ENCODE data around the gene CHRNA4.

Gene CHRNA4

GRCh38 chr20:63368151-63368550, 7.0 kb upstream of the CHRNA4 start:
- no peak overlapping the region for H3K27ac ChIP-seq (ENCODE audit: low read depth, low read length)
- no peak overlapping the region for H3K4me3 ChIP-seq (ENCODE audit: low read depth in 1 of 2, low read length in 2 of 2)
- no peaks in the 10 kb centered on the region for H3K9me3 ChIP-seq (ENCODE audit: control insufficient read depth in 1 of 2, low read length in 2 of 2)
- H3K27me3 ChIP-seq (ENCODE audit: control insufficient read depth in 1 of 2, insufficient read depth in 2 of 2, low read length in 2 of 2), result peaks cover 0 to 5% of the 10 kb centered on the region in 2 donors
- no peaks in the 10 kb centered on the region for H3K4me1 ChIP-seq (ENCODE audit: control insufficient read depth in 1 of 2, insufficient read depth in 2 of 2, low read length in 2 of 2)
- no peak overlapping the region for H3K9ac ChIP-seq (ENCODE audit: low read depth in 1 of 2, low read length in 2 of 2)
- no peaks in the 10 kb centered on the region for H3K36me3 ChIP-seq (ENCODE audit: control insufficient read depth in 1 of 2, insufficient read depth in 2 of 2, low read length in 2 of 2)

GRCh38 chr20:63367446-63368055, 6.4 kb upstream of the CHRNA4 start:
- no peak overlapping the region for H3K9ac ChIP-seq (ENCODE audit: low read depth in 1 of 2, low read length in 2 of 2)
- no peak overlapping the region for H3K27ac ChIP-seq (ENCODE audit: low read depth, low read length)
- H3K36me3 ChIP-seq (ENCODE audit: control insufficient read depth in 1 of 2, insufficient read depth in 2 of 2, low read length in 2 of 2), result no peaks in the 10 kb centered on the region
- peaks cover 1 to 10% of the 10 kb centered on the region in 2 donors for H3K27me3 ChIP-seq (ENCODE audit: control insufficient read depth in 1 of 2, insufficient read depth in 2 of 2, low read length in 2 of 2)
- no peak overlapping the region for H3K4me3 ChIP-seq (ENCODE audit: low read depth in 1 of 2, low read length in 2 of 2)
- H3K9me3 ChIP-seq (ENCODE audit: control insufficient read depth in 1 of 2, low read length in 2 of 2), result no peaks in the 10 kb centered on the region
- no peaks in the 10 kb centered on the region for H3K4me1 ChIP-seq (ENCODE audit: control insufficient read depth in 1 of 2, insufficient read depth in 2 of 2, low read length in 2 of 2)

- H3K4me1 ChIP-seq (ENCODE audit: control insufficient read depth in 1 of 2, insufficient read depth in 2 of 2, low read length in 2 of 2), result no peaks in the 10 kb centered on the region
- H3K4me3 ChIP-seq (ENCODE audit: low read depth in 1 of 2, low read length in 2 of 2), result no peak overlapping the region
- H3K36me3 ChIP-seq (ENCODE audit: control insufficient read depth in 1 of 2, insufficient read depth in 2 of 2, low read length in 2 of 2), result no peaks in the 10 kb centered on the region
- no peaks in the 10 kb centered on the region for H3K9me3 ChIP-seq (ENCODE audit: control insufficient read depth in 1 of 2, low read length in 2 of 2)
- peaks cover 9 to 14% of the 10 kb centered on the region in 2 donors for H3K27me3 ChIP-seq (ENCODE audit: control insufficient read depth in 1 of 2, insufficient read depth in 2 of 2, low read length in 2 of 2)
- H3K9ac ChIP-seq (ENCODE audit: low read depth in 1 of 2, low read length in 2 of 2), result no peak overlapping the region
- no peak overlapping the region for H3K27ac ChIP-seq (ENCODE audit: low read depth, low read length)
Observed at GRCh38 chr20:63366390-63367365, 5.5 kb upstream of the CHRNA4 start.

- Histone ChIP-seq H3K36me3 (ENCODE audit: control insufficient read depth in 1 of 2, insufficient read depth in 2 of 2, low read length in 2 of 2) (no peaks in the 10 kb centered on the region), H3K27me3 (ENCODE audit: control insufficient read depth in 1 of 2, insufficient read depth in 2 of 2, low read length in 2 of 2) (peaks cover 9 to 14% of the 10 kb centered on the region in 2 donors), H3K9ac (ENCODE audit: low read depth in 1 of 2, low read length in 2 of 2) (no peak overlapping the region), H3K4me3 (ENCODE audit: low read depth in 1 of 2, low read length in 2 of 2) (no peak overlapping the region), H3K9me3 (ENCODE audit: control insufficient read depth in 1 of 2, low read length in 2 of 2) (no peaks in the 10 kb centered on the region), H3K4me1 (ENCODE audit: control insufficient read depth in 1 of 2, insufficient read depth in 2 of 2, low read length in 2 of 2) (no peaks in the 10 kb centered on the region), H3K27ac (ENCODE audit: low read depth, low read length) (no peak overlapping the region)
Observed at GRCh38 chr20:63365601-63366389, 4.6 kb upstream of the CHRNA4 start.

GRCh38 chr20:63364801-63365585, 3.8 kb upstream of the CHRNA4 start:
- Histone ChIP-seq H3K36me3 (ENCODE audit: control insufficient read depth in 1 of 2, insufficient read depth in 2 of 2, low read length in 2 of 2) (no peaks in the 10 kb centered on the region), H3K27me3 (ENCODE audit: control insufficient read depth in 1 of 2, insufficient read depth in 2 of 2, low read length in 2 of 2) (peaks cover 15 to 22% of the 10 kb centered on the region in 2 donors), H3K9me3 (ENCODE audit: control insufficient read depth in 1 of 2, low read length in 2 of 2) (no peaks in the 10 kb centered on the region), H3K4me3 (ENCODE audit: low read depth in 1 of 2, low read length in 2 of 2) (no peak overlapping the region), H3K4me1 (ENCODE audit: control insufficient read depth in 1 of 2, insufficient read depth in 2 of 2, low read length in 2 of 2) (no peaks in the 10 kb centered on the region), H3K27ac (ENCODE audit: low read depth, low read length) (no peak overlapping the region), H3K9ac (ENCODE audit: low read depth in 1 of 2, low read length in 2 of 2) (no peak overlapping the region)

GRCh38 chr20:63363981-63364561, 2.9 kb upstream of the CHRNA4 start:
- Histone ChIP-seq H3K27ac (ENCODE audit: low read depth, low read length) (no peak overlapping the region), H3K36me3 (ENCODE audit: control insufficient read depth in 1 of 2, insufficient read depth in 2 of 2, low read length in 2 of 2) (no peaks in the 10 kb centered on the region), H3K27me3 (ENCODE audit: control insufficient read depth in 1 of 2, insufficient read depth in 2 of 2, low read length in 2 of 2) (peaks cover 20 to 24% of the 10 kb centered on the region in 2 donors), H3K4me1 (ENCODE audit: control insufficient read depth in 1 of 2, insufficient read depth in 2 of 2, low read length in 2 of 2) (no peaks in the 10 kb centered on the region), H3K4me3 (ENCODE audit: low read depth in 1 of 2, low read length in 2 of 2) (no peak overlapping the region), H3K9me3 (ENCODE audit: control insufficient read depth in 1 of 2, low read length in 2 of 2) (no peaks in the 10 kb centered on the region), H3K9ac (ENCODE audit: low read depth in 1 of 2, low read length in 2 of 2) (no peak overlapping the region)

- peaks cover 20 to 24% of the 10 kb centered on the region in 2 donors for H3K27me3 ChIP-seq (ENCODE audit: control insufficient read depth in 1 of 2, insufficient read depth in 2 of 2, low read length in 2 of 2)
- no peak overlapping the region for H3K9ac ChIP-seq (ENCODE audit: low read depth in 1 of 2, low read length in 2 of 2)
Observed at GRCh38 chr20:63363013-63363957, 2.1 kb upstream of the CHRNA4 start.

GRCh38 chr20:63362436-63363009, 1.4 kb upstream of the CHRNA4 start:
- Histone ChIP-seq H3K4me1 (ENCODE audit: control insufficient read depth in 1 of 2, insufficient read depth in 2 of 2, low read length in 2 of 2) (no peaks in the 10 kb centered on the region), H3K9me3 (ENCODE audit: control insufficient read depth in 1 of 2, low read length in 2 of 2) (no peaks in the 10 kb centered on the region), H3K36me3 (ENCODE audit: control insufficient read depth in 1 of 2, insufficient read depth in 2 of 2, low read length in 2 of 2) (no peaks in the 10 kb centered on the region), H3K4me3 (ENCODE audit: low read depth in 1 of 2, low read length in 2 of 2) (no peak overlapping the region), H3K9ac (ENCODE audit: low read depth in 1 of 2, low read length in 2 of 2) (no peak overlapping the region), H3K27me3 (ENCODE audit: control insufficient read depth in 1 of 2, insufficient read depth in 2 of 2, low read length in 2 of 2) (peaks cover 20 to 24% of the 10 kb centered on the region in 2 donors), H3K27ac (ENCODE audit: low read depth, low read length) (no peak overlapping the region)

More at GRCh38 chr20:63363013-63363957, 2.1 kb upstream of the CHRNA4 start:
- no peaks in the 10 kb centered on the region for H3K9me3 ChIP-seq (ENCODE audit: control insufficient read depth in 1 of 2, low read length in 2 of 2)
- H3K4me1 ChIP-seq (ENCODE audit: control insufficient read depth in 1 of 2, insufficient read depth in 2 of 2, low read length in 2 of 2), result no peaks in the 10 kb centered on the region
- H3K27ac ChIP-seq (ENCODE audit: low read depth, low read length), result no peak overlapping the region
- H3K36me3 ChIP-seq (ENCODE audit: control insufficient read depth in 1 of 2, insufficient read depth in 2 of 2, low read length in 2 of 2), result no peaks in the 10 kb centered on the region
- H3K4me3 ChIP-seq (ENCODE audit: low read depth in 1 of 2, low read length in 2 of 2), result no peak overlapping the region

Data from duodenal mucosa (tissue), 2 donors.